ENCODE measurements around the gene AOPEP. TPM values are rescaled to one million over a fixed set of nuclear protein-coding genes. Genes with fewer than 3 reads are reported as not detected.

AOPEP gene
- total RNA-seq, 4 donors from 2014 or later, result 56.5 to 160 (median 103) TPM

- peaks cover 6 to 22% of the 10 kb centered on the region in 2 donors for H3K4me1 ChIP-seq
- intact Hi-C loops (cut with DNase I; ENCODE audit: low total_unique reads), result no loop called here
- no peak overlapping the region for H3K27ac ChIP-seq
- H3K27me3 ChIP-seq, result no peaks in the 10 kb centered on the region
- H3K4me3 ChIP-seq, result no peak overlapping the region
- H3K9me3 ChIP-seq, result no peaks in the 10 kb centered on the region
- DNase-seq, result no peak
- H3K36me3 ChIP-seq, result no peaks in the 10 kb centered on the region
- ATAC-seq, result no peak
- TF ChIP-seq POLR2A (IDR thresholded peaks at IDR 0.05), result no peak
- TF ChIP-seq CTCF (IDR thresholded peaks at IDR 0.05 in 4 of 5, conservative IDR thresholded peaks at IDR 0.05 in 1 of 5), result no peak
- in situ Hi-C loops (cut with MboI; ENCODE audit: low sequenced_read_pairs in 4 of 4), result no loop called here
These were observed 86.9 kb downstream of the AOPEP start for GRCh38 chr9:94813379-94813778.

- intact Hi-C loops (cut with DNase I; ENCODE audit: low total_unique reads) (no loop called here), in situ Hi-C loops (cut with MboI; ENCODE audit: low sequenced_read_pairs in 4 of 4) (no loop called here)
- peaks cover 14 to 22% of the 10 kb centered on the region in 2 donors for H3K4me1 ChIP-seq
- H3K27ac ChIP-seq, result no peak overlapping the region
- no peaks in the 10 kb centered on the region for H3K9me3 ChIP-seq
- H3K27me3 ChIP-seq, result no peaks in the 10 kb centered on the region
- H3K4me3 ChIP-seq, result no peak overlapping the region
- TF ChIP-seq POLR2A (IDR thresholded peaks at IDR 0.05) (no peak), CTCF (IDR thresholded peaks at IDR 0.05 in 4 of 5, conservative IDR thresholded peaks at IDR 0.05 in 1 of 5) (no peak)
- DNase-seq (no peak), ATAC-seq (no peak)
- no peaks in the 10 kb centered on the region for H3K36me3 ChIP-seq
These were observed 91.0 kb downstream of the AOPEP start for GRCh38 chr9:94817291-94818177.

GRCh38 chr9:94818178-94818541 lies 91.7 kb downstream of the AOPEP start:
- in situ Hi-C loops (cut with MboI; ENCODE audit: low sequenced_read_pairs in 4 of 4) (no loop called here), intact Hi-C loops (cut with DNase I; ENCODE audit: low total_unique reads) (no loop called here)
- Histone ChIP-seq H3K27me3 (no peaks in the 10 kb centered on the region), H3K36me3 (no peaks in the 10 kb centered on the region), H3K4me3 (no peak overlapping the region), H3K27ac (peak overlapping the region in 1 of 4 donors; percentile 66), H3K4me1 (peaks cover 17 to 22% of the 10 kb centered on the region in 2 donors), H3K9me3 (no peaks in the 10 kb centered on the region)
- TF ChIP-seq CTCF (IDR thresholded peaks at IDR 0.05 in 4 of 5, conservative IDR thresholded peaks at IDR 0.05 in 1 of 5), result no peak
- DNase-seq (no peak), ATAC-seq (no peak)

- TF ChIP-seq POLR2A (IDR thresholded peaks at IDR 0.05) (no peak), CTCF (IDR thresholded peaks at IDR 0.05 in 4 of 5, conservative IDR thresholded peaks at IDR 0.05 in 1 of 5) (no peak)
- intact Hi-C loops (cut with DNase I; ENCODE audit: low total_unique reads) (no loop called here), in situ Hi-C loops (cut with MboI; ENCODE audit: low sequenced_read_pairs in 4 of 4) (no loop called here)
- Histone ChIP-seq H3K36me3 (no peaks in the 10 kb centered on the region), H3K9me3 (no peaks in the 10 kb centered on the region), H3K4me1 (peaks cover 28 to 29% of the 10 kb centered on the region in 2 donors), H3K27me3 (no peaks in the 10 kb centered on the region), H3K4me3 (no peak overlapping the region), H3K27ac (peak overlapping the region; percentile 44 to 66 (median 52))
- DNase-seq (no peak), ATAC-seq (no peak)
These were observed 92.7 kb downstream of the AOPEP start for GRCh38 chr9:94819161-94819687.
